ENCODE results near the gene COL5A2. TPM values are rescaled to one million over a fixed set of nuclear protein-coding genes. Genes with fewer than 3 reads are reported as not detected.

Gene COL5A2
- total RNA-seq, 1 donor from 2014 or later, result 29.8 TPM

GRCh38 chr2:189020179-189020578, 159.4 kb downstream of the COL5A2 start:
- no peaks in the 10 kb centered on the region for H3K27me3 ChIP-seq
- no peak for TF ChIP-seq CTCF (IDR thresholded peaks at IDR 0.05)
- intact Hi-C loops (cut with DNase I), result no loop called here
- no peak overlapping the region for H3K27ac ChIP-seq
- H3K4me1 ChIP-seq, result no peaks in the 10 kb centered on the region
- no peak for DNase-seq
- no peak overlapping the region for H3K4me3 ChIP-seq
- no peaks in the 10 kb centered on the region for H3K9me3 ChIP-seq
- H3K36me3 ChIP-seq, result no peaks in the 10 kb centered on the region
- no peak for ATAC-seq

- H3K27ac ChIP-seq, result no peak overlapping the region
- no peak overlapping the region for H3K4me3 ChIP-seq
- H3K27me3 ChIP-seq, result no peaks in the 10 kb centered on the region
- intact Hi-C loops (cut with DNase I), result no loop called here
- no peak for DNase-seq
- H3K9me3 ChIP-seq, result no peaks in the 10 kb centered on the region
- ATAC-seq, result no peak
- H3K36me3 ChIP-seq, result no peaks in the 10 kb centered on the region
- no peaks in the 10 kb centered on the region for H3K4me1 ChIP-seq
- TF ChIP-seq CTCF (IDR thresholded peaks at IDR 0.05), result no peak
Observed at GRCh38 chr2:189018631-189019030, 160.9 kb downstream of the COL5A2 start.

GRCh38 chr2:189016311-189016861, 163.2 kb downstream of the COL5A2 start:
- DNase-seq, result no peak
- Histone ChIP-seq H3K36me3 (no peaks in the 10 kb centered on the region), H3K4me1 (no peaks in the 10 kb centered on the region), H3K27me3 (no peaks in the 10 kb centered on the region), H3K9me3 (no peaks in the 10 kb centered on the region), H3K27ac (no peak overlapping the region), H3K4me3 (no peak overlapping the region)
- no peak for ATAC-seq
- no peak for TF ChIP-seq CTCF (IDR thresholded peaks at IDR 0.05)
- intact Hi-C loops (cut with DNase I), result no loop called here

GRCh38 chr2:189015359-189015758, 164.2 kb downstream of the COL5A2 start:
- ATAC-seq (no peak), DNase-seq (no peak)
- no peak overlapping the region for H3K4me3 ChIP-seq
- TF ChIP-seq CTCF (IDR thresholded peaks at IDR 0.05), result no peak
- H3K27ac ChIP-seq, result no peak overlapping the region
- intact Hi-C loops (cut with DNase I), result no loop called here
- no peaks in the 10 kb centered on the region for H3K27me3 ChIP-seq
- H3K4me1 ChIP-seq, result no peaks in the 10 kb centered on the region
- peaks cover 10% of the 10 kb centered on the region for H3K36me3 ChIP-seq
- H3K9me3 ChIP-seq, result no peaks in the 10 kb centered on the region

GRCh38 chr2:189014449-189015138, 165.0 kb downstream of the COL5A2 start:
- intact Hi-C loops (cut with DNase I), result no loop called here
- Histone ChIP-seq H3K27ac (no peak overlapping the region), H3K9me3 (no peaks in the 10 kb centered on the region), H3K4me1 (no peaks in the 10 kb centered on the region), H3K36me3 (peaks cover 15% of the 10 kb centered on the region), H3K27me3 (no peaks in the 10 kb centered on the region), H3K4me3 (no peak overlapping the region)
- TF ChIP-seq CTCF (IDR thresholded peaks at IDR 0.05), result no peak
- no peak for ATAC-seq
- no peak for DNase-seq

Data from upper lobe of right lung (tissue), 1 donor.